ENCODE measurements around the gene CEP162.

- no peak for TF ChIP-seq CTCF (conservative IDR thresholded peaks at IDR 0.05 in 1 of 2, IDR thresholded peaks at IDR 0.05 in 1 of 2; ENCODE audit: low read depth in 1 of 2, low read length in 2 of 2)
- no peak for TF ChIP-seq EZH2 (IDR thresholded peaks at IDR 0.05; ENCODE audit: low read length, missing control alignments)
Observed at GRCh38 chr6:84086545-84087429, 140.7 kb downstream of the CEP162 start.

All from fibroblast of lung (primary cell).